ENCODE measurements around the gene PIP5K1B. TPM values are rescaled to one million over a fixed set of nuclear protein-coding genes. Genes with fewer than 3 reads are reported as not detected.

PIP5K1B gene
- total RNA-seq, 1 experiment from 2014 or later: 5.2 TPM

GRCh38 chr9:68947015-68947414 lies 242.0 kb downstream of the PIP5K1B start (continued):
- TF ChIP-seq, protein P1, sequence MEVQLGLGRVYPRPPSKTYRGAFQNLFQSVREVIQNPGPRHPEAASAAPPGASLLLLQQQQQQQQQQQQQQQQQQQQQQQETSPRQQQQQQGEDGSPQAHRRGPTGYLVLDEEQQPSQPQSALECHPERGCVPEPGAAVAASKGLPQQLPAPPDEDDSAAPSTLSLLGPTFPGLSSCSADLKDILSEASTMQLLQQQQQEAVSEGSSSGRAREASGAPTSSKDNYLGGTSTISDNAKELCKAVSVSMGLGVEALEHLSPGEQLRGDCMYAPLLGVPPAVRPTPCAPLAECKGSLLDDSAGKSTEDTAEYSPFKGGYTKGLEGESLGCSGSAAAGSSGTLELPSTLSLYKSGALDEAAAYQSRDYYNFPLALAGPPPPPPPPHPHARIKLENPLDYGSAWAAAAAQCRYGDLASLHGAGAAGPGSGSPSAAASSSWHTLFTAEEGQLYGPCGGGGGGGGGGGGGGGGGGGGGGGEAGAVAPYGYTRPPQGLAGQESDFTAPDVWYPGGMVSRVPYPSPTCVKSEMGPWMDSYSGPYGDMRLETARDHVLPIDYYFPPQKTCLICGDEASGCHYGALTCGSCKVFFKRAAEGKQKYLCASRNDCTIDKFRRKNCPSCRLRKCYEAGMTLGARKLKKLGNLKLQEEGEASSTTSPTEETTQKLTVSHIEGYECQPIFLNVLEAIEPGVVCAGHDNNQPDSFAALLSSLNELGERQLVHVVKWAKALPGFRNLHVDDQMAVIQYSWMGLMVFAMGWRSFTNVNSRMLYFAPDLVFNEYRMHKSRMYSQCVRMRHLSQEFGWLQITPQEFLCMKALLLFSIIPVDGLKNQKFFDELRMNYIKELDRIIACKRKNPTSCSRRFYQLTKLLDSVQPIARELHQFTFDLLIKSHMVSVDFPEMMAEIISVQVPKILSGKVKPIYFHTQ (CRISPR knock-in tag; IDR thresholded peaks at IDR 0.05): no peak
- TF ChIP-seq ZNF219 (CRISPR knock-in tag; IDR thresholded peaks at IDR 0.05; ENCODE audit: borderline replicate concordance): no peak
- TF ChIP-seq, protein P2, sequence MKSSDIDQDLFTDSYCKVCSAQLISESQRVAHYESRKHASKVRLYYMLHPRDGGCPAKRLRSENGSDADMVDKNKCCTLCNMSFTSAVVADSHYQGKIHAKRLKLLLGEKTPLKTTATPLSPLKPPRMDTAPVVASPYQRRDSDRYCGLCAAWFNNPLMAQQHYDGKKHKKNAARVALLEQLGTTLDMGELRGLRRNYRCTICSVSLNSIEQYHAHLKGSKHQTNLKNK (CRISPR knock-in tag; IDR thresholded peaks at IDR 0.05): no peak
- TF ChIP-seq ATF6 (CRISPR knock-in tag; IDR thresholded peaks at IDR 0.05): no peak
- no peak for TF ChIP-seq ZBTB43 (CRISPR knock-in tag; IDR thresholded peaks at IDR 0.05)
- TF ChIP-seq TEAD1 (CRISPR knock-in tag; IDR thresholded peaks at IDR 0.05): peak; percentile 78

DNA sequence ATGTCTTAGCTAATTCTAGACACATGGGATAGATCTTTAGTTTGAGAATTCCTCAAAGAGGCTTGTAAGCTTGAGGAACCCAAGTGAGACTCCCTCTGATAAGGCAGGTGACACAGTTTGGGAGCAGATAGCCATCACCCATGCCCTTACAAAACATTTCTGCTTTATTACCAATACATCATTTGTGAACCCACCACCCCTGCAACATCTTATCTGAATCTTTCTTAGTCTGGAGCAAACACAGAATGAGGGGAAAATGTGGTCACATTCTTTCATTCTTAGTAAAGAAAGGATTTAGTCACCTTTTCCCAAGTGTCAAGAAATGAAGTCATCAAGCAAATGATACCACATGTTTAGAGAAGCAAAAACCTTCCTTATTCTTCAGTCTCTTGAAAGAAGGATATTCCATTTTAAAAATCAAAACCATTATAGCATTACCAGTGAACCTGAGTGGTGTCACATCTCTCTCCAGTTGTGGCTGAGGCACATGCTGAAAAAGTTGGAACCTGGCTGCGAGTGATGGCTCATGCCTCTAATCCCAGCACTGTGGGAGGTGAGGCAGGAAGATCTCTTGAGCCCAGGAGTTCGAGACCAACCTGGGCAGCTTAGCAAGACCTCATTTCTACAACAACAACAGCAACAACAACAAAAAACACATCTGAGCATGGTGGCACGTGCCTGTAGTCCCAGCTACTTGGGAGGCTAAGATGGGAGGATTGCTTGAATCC lies 243.0 kb downstream of the PIP5K1B start:
- DNase-seq (ENCODE audit: low spot score): no peak
- peak overlapping the region; percentile 47; the same call in 1 of the 2 replicates for H3K27ac Mint-ChIP-seq
- ATAC-seq: no peak
- no peaks in the 10 kb centered on the region for H3K36me3 Mint-ChIP-seq
- no peak for TF ChIP-seq ZNF219 (CRISPR knock-in tag; IDR thresholded peaks at IDR 0.05; ENCODE audit: borderline replicate concordance)
- TF ChIP-seq CREB1 (CRISPR knock-in tag; IDR thresholded peaks at IDR 0.05): no peak
- TF ChIP-seq, protein P3, sequence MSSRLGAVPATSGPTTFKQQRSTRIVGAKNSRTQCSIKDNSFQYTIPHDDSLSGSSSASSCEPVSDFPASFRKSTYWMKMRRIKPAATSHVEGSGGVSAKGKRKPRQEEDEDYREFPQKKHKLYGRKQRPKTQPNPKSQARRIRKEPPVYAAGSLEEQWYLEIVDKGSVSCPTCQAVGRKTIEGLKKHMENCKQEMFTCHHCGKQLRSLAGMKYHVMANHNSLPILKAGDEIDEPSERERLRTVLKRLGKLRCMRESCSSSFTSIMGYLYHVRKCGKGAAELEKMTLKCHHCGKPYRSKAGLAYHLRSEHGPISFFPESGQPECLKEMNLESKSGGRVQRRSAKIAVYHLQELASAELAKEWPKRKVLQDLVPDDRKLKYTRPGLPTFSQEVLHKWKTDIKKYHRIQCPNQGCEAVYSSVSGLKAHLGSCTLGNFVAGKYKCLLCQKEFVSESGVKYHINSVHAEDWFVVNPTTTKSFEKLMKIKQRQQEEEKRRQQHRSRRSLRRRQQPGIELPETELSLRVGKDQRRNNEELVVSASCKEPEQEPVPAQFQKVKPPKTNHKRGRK (CRISPR knock-in tag; IDR thresholded peaks at IDR 0.05; ENCODE audit: borderline replicate concordance): no peak
- no peak for TF ChIP-seq EMX1 (CRISPR knock-in tag; IDR thresholded peaks at IDR 0.05)
- TF ChIP-seq ZNF121 (CRISPR knock-in tag; IDR thresholded peaks at IDR 0.05): peak; percentile 64
- no peak for TF ChIP-seq HMGXB4 (CRISPR knock-in tag; IDR thresholded peaks at IDR 0.05)
- TF ChIP-seq IRF1 (CRISPR knock-in tag; IDR thresholded peaks at IDR 0.05): no peak
- no peak for TF ChIP-seq ZNF425 (CRISPR knock-in tag; conservative IDR thresholded peaks at IDR 0.05)
- no peak for TF ChIP-seq CBFB (CRISPR knock-in tag; IDR thresholded peaks at IDR 0.05; ENCODE audit: low read depth)
- ChIA-PET POLR2A (no interaction called here), CTCF (interaction anchor here (0.5 kb wide), 1 partner anchor 299 kb away, joined by 4 read pairs; no protein-coding TSS in a partner anchor)
- no peaks in the 10 kb centered on the region for H3K9me3 Mint-ChIP-seq
- H3K4me3 Mint-ChIP-seq: no peak overlapping the region
- H3K27me3 Mint-ChIP-seq (ENCODE audit: low read depth): peaks cover 6% of the 10 kb centered on the region
- peaks cover 73% of the 10 kb centered on the region for H3K4me1 Mint-ChIP-seq

Data from WTC11 (cell line).